Islet precursor cell (in vitro differentiated cells): Measurements from ENCODE around the gene OMP.

Source experiments
- DNase-seq: peaks from one replicate; pipeline ENCODE4 v3.0.0-alpha.2; 2018

The OMP gene, protein sequence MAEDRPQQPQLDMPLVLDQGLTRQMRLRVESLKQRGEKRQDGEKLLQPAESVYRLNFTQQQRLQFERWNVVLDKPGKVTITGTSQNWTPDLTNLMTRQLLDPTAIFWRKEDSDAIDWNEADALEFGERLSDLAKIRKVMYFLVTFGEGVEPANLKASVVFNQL

DNA sequence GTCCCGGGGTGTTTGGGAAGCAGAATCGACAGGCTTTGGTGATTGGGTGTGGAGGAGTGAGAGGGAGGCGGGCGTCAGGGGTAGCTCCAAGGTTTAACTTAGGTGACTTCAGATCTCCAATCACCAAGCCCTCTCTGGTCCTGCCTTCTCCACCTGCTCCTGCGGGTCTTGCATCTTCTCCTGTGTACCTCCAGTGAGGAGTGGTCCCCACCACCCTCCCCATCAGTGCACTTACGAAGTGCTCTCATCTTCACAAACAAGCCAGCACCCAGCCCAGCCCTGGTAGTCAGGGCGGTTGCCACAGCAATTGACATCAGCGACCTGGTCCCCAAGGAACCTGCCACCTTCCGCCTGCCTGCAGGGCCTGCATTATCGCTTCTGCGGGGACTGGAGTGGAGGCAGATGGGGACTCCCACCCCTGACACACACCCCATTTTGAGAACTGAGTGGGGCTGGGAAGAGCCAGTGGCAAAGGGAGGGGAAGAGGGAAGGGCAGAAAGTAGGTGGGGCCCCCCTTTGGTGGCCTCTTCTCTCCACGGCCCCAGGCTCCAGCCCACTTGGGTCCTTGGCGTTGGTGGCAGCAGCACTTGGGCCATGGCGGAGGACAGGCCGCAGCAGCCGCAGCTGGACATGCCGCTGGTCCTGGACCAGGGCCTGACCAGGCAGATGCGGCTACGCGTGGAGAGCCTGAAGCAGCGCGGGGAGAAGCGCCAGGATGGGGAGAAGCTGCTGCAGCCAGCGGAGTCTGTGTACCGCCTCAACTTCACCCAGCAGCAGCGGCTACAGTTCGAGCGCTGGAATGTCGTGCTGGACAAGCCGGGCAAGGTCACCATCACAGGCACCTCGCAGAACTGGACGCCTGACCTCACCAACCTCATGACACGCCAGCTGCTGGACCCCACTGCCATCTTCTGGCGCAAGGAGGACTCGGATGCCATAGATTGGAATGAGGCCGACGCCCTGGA lies at the start of gene OMP:
OMP (plus strand) TSS at position 595 of the 965 bp plus-strand sequence; CDS start at position 595, 0 bp downstream.
- no peak for DNase-seq

GRCh38 chr11:77053217-77054015 lies 49.2 kb upstream of the OMP start:
- DNase-seq, result peak; percentile 31

DNA sequence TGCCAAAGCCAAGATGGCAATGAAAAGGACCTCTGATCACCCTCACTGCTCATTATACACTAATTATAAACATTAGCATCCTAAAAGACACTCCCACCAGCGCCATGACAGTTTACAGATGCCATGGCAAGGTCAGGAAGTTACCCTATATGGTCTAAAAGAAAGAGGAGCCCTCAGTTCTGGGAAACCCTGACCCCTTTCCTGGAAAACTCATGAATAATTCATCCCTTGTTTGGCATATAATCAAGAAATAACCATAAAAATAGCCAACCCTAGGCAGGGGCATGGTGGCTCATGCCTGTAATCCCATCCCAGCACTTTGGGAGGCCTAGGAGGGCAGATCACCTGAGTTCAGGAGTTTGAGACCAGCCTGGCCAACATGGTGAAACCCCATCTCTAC lies 48.6 kb upstream of the OMP start:
- no peak for DNase-seq

- DNase-seq, result peak; percentile 7
Observed at GRCh38 chr11:77055101-77055561, 47.5 kb upstream of the OMP start.

GRCh38 chr11:77055913-77056312 lies 46.7 kb upstream of the OMP start:
- peak; percentile 35 for DNase-seq

DNA sequence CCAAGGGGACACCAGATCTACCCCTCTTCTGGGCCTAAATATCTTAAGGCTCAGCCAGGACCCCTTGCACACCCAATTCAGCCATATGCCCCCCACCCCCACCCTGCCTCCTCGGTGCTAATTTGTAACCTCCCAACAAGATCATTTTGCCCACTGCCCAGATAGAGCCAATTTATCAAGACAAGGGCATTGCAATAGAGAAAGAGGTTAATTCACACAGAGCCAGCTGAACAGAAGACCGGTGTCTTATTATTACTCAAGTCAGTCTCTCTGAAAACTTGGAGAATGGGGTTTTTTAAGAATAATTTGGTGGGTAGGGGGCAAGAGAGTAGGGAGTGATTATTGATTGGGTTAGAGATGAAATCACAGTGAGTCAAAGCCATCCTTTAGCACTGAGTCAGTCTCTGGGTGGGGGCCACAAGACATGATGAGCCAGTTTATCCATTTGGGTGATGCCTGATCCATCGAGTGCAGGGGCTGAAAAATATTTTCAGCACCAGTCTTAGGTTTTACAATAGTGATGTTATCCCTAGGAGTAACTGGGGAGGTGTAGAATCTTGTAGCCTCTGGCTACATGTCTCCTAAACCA lies 45.7 kb upstream of the OMP start:
- DNase-seq, result peak; percentile 0

- DNase-seq, result peak; percentile 38
Observed at GRCh38 chr11:77057938-77058474, 44.6 kb upstream of the OMP start.

DNA sequence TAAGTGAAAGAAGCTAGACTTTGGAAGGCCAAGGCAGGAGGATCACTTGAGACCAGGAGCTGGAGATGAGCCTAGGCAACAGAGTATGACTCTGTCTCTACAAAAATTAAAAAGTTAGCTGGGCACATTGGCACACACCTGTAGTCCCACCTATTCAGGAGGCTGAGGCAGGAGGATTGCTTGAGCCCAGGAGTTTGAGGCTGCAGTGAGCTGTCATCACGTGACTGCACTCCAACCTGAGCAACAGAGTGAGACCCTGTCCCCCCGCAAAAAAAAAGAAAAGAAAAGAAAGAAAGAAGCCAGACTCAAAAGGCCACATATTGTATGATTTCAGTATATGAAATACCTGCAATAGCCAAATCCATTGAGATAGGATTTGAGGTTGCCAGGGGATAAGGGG lies 43.7 kb upstream of the OMP start:
- peak; percentile 17 for DNase-seq

- DNase-seq, result peak; percentile 7
Observed at GRCh38 chr11:77059806-77060205, 42.8 kb upstream of the OMP start.

- DNase-seq, result peak; percentile 5
Observed at GRCh38 chr11:77060234-77060633, 42.4 kb upstream of the OMP start.

DNA sequence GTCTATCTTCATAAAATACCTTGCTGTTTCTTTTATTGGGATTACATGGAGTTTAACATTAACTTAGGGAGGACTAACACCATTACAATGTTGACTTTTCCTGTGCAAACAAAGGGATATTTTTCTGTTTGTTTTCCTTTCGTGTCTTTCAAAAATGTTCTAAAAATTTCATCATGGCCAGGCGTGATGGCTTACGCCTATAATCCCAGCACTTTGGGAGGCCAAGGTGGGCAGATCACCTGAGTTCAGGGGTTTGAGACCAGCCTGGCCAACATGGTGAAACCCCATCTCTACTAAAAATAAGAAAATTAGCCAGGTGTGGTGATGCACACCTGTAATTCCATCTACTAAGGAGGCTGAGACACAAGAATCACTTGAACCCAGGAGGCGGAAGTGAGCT lies 41.4 kb upstream of the OMP start:
- peak; percentile 1 for DNase-seq

DNA sequence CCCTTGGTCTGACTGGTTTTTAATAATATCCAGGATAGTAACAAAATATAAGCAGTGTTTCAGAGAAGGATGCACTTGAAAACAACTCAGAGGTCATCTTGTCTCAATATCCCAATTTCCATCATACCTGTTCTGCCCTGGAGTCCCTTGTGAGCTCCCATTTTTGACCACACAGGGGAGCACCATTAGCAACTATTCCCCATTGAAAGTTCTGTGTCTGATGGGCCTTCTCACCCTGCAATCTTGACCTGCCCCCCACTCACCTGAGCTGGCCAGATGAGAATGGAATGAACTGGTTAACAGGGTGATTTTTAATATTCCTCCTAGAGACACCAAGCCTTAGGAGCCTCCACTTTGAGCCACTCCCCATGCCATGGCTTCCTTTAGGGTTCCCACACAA lies 39.7 kb upstream of the OMP start:
- peak; percentile 40 for DNase-seq

DNA sequence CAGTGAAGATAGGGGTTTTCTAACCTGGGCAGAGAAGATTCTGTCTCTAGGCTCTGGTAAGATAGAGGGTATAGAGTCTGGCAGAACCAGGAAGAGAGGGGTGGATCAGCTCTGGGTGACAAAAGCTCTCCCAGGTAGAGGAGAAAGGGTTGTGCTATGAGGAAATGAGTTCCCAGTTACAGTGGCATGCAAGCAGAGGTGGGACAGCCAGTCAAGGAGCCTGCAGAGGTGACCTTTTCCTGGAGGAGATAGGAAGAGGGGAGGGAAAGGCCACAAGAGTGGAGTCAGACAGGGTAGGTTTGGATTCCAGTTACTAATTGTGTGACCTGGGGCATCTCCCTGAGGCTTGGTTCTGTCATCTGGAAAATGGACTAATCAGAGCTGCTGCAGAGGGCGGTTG lies 39.2 kb upstream of the OMP start:
- DNase-seq, result peak; percentile 30

DNA sequence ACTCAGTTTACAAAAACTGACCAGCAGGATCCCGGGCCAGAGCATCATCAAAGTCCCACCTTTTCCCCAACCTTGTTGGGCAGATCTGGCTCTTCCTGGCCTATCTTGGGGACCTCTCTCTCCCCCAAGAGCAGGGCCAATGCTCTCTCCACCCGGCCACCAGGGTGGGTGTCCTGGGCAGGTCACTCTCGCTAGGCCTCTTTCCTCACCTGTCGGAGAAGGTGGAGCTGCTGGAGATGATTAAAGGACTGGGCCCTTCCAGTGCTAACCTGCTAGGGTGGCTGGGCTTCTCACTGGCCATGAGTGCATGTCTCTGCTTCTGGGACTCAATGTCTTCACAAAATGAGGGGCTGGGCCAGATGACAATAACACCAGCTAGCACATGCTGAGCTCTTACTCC lies 38.8 kb upstream of the OMP start:
- DNase-seq, result peak; percentile 39

GRCh38 chr11:77064648-77065217 lies 37.9 kb upstream of the OMP start:
- DNase-seq, result peak; percentile 44

DNA sequence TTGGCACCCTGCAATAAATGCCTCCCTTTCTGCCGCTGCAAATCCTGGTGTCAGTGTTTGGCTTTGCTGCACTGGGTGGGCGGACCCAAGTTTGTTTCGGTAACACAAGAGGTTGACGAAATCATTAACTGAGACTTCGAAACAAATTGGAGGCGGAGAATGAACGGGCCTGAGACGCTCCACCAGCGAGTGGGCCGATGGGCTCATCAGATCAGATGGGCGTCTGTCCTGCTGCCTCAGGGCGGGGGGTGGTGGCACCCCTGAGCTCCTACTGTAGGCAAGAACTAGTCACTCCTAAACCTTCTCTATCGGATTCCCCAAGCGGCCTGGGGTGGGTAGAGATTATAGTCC lies 36.8 kb upstream of the OMP start:
- peak; percentile 57 for DNase-seq

DNA sequence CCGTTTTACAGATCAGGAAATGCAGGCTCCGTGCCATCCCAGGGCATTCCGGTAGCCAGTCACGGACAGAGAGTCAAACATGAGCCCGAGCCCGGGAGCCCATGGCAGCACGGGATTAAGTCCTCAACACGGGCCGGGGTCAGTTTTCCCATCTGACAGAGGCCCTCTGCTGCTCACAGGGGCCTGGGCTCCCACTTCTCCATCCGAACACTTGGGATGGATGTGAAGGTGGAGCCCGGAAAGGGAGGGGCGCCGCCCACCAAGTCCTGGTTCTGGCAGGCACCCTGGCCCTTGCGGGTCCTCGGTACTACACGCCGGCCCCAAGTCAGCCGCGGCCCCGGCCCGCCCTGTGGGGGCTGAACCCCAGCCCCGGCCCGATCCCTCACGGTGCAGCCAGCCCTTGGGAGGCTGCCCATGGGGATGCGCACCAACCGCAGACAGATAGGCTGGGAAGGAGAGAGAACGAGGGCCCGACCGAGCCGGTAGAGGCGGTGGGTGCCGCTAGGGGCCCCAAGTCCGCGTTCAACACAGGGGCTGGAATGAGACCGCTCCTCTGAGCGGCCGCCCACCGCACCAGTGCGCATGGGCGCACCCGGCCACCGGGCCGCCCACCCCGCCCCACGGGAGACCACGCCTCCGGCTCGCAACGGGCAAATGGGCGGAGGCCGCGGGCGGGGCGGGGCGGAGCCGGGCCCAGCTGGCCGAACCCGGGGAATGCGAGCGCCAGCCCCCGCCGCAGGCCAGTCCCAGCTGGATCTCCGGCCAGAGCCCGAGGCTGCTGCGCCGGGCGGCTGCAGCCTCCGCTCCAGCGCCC lies 36.2 kb upstream of the OMP start, which contains the start of gene CAPN5:
CAPN5 (plus strand) TSS at position 743 of the 814 bp plus-strand sequence. CDS start 17,916 bp downstream, outside the sequence.
- peak; percentile 97 for DNase-seq

- DNase-seq, result peak; percentile 47
Observed at GRCh38 chr11:77067861-77068443, 34.7 kb upstream of the OMP start.

- peak; percentile 36 for DNase-seq
Observed at GRCh38 chr11:77068457-77069335, 33.9 kb upstream of the OMP start.
